ENCODE data around the gene AQP7. TPM values are rescaled to one million over a fixed set of nuclear protein-coding genes. Genes with fewer than 3 reads are reported as not detected.

Gene AQP7
- total and polyA plus RNA-seq, 2 donors (not counting 1 experiment from before 2014, with no cell fraction given), result 0.09 to 0.83 TPM

- Histone ChIP-seq H3K27ac (ENCODE audit: insufficient read depth, low read length) (no peak overlapping the region), H3K4me3 (replicated peaks in 1 of 4; ENCODE audit: control extremely low read depth in 1 of 4, insufficient read depth in 1 of 4, low read depth in 3 of 4, low read length in 4 of 4) (no peak overlapping the region), H2AFZ (ENCODE audit: low read length) (no peak overlapping the region), H3K4me1 (ENCODE audit: control insufficient read depth, extremely low read depth, insufficient read depth, low read length) (no peaks in the 10 kb centered on the region), H3K36me3 (ENCODE audit: control insufficient read depth, insufficient read depth, low read length) (no peaks in the 10 kb centered on the region), H3K79me2 (ENCODE audit: control insufficient read depth, insufficient read depth, low read length) (no peaks in the 10 kb centered on the region), H4K20me1 (ENCODE audit: control insufficient read depth, extremely low read depth, insufficient read depth, low read length) (no peaks in the 10 kb centered on the region), H3K9ac (ENCODE audit: insufficient read depth, low read length) (no peak overlapping the region), H3K27me3 (ENCODE audit: control insufficient read depth, insufficient read depth, low read length) (peaks cover 6% of the 10 kb centered on the region), H3K9me3 (ENCODE audit: control insufficient read depth, insufficient read depth, low read depth, low read length) (no peaks in the 10 kb centered on the region), H3K4me2 (ENCODE audit: extremely low read depth, insufficient read depth, low read length) (no peak overlapping the region)
- DNase-seq (ENCODE audit: low read depth in 2 of 2), result no peak
- no peak for TF ChIP-seq CTCF (conservative IDR thresholded peaks at IDR 0.05 in 1 of 2, IDR thresholded peaks at IDR 0.05 in 1 of 2; ENCODE audit: low read depth in 1 of 2, low read length in 2 of 2)
- TF ChIP-seq EZH2 (IDR thresholded peaks at IDR 0.05; ENCODE audit: low read length, missing control alignments), result no peak
Observed at GRCh38 chr9:33414889-33415500, 12.6 kb upstream of the AQP7 start.

GRCh38 chr9:33414268-33414667 lies 11.9 kb upstream of the AQP7 start:
- Histone ChIP-seq H3K4me2 (ENCODE audit: extremely low read depth, insufficient read depth, low read length) (no peak overlapping the region), H3K4me3 (replicated peaks in 1 of 4; ENCODE audit: control extremely low read depth in 1 of 4, insufficient read depth in 1 of 4, low read depth in 3 of 4, low read length in 4 of 4) (no peak overlapping the region), H3K36me3 (ENCODE audit: control insufficient read depth, insufficient read depth, low read length) (no peaks in the 10 kb centered on the region), H3K4me1 (ENCODE audit: control insufficient read depth, extremely low read depth, insufficient read depth, low read length) (no peaks in the 10 kb centered on the region), H4K20me1 (ENCODE audit: control insufficient read depth, extremely low read depth, insufficient read depth, low read length) (no peaks in the 10 kb centered on the region), H3K9me3 (ENCODE audit: control insufficient read depth, insufficient read depth, low read depth, low read length) (no peaks in the 10 kb centered on the region), H3K27ac (ENCODE audit: insufficient read depth, low read length) (no peak overlapping the region), H2AFZ (ENCODE audit: low read length) (no peak overlapping the region), H3K27me3 (ENCODE audit: control insufficient read depth, insufficient read depth, low read length) (peaks cover 3% of the 10 kb centered on the region), H3K79me2 (ENCODE audit: control insufficient read depth, insufficient read depth, low read length) (no peaks in the 10 kb centered on the region), H3K9ac (ENCODE audit: insufficient read depth, low read length) (no peak overlapping the region)
- no peak for DNase-seq (ENCODE audit: low read depth in 2 of 2)
- no peak for TF ChIP-seq CTCF (conservative IDR thresholded peaks at IDR 0.05 in 1 of 2, IDR thresholded peaks at IDR 0.05 in 1 of 2; ENCODE audit: low read depth in 1 of 2, low read length in 2 of 2)
- no peak for TF ChIP-seq EZH2 (IDR thresholded peaks at IDR 0.05; ENCODE audit: low read length, missing control alignments)

- DNase-seq (ENCODE audit: low read depth in 2 of 2), result no peak
- no peak for TF ChIP-seq EZH2 (IDR thresholded peaks at IDR 0.05; ENCODE audit: low read length, missing control alignments)
- H3K9ac ChIP-seq (ENCODE audit: insufficient read depth, low read length), result no peak overlapping the region
Observed at GRCh38 chr9:33408087-33408486, 5.7 kb upstream of the AQP7 start.

More at GRCh38 chr9:33408087-33408486, 5.7 kb upstream of the AQP7 start:
- Histone ChIP-seq H4K20me1 (ENCODE audit: control insufficient read depth, extremely low read depth, insufficient read depth, low read length) (no peaks in the 10 kb centered on the region), H3K4me3 (replicated peaks in 1 of 4; ENCODE audit: control extremely low read depth in 1 of 4, insufficient read depth in 1 of 4, low read depth in 3 of 4, low read length in 4 of 4) (no peak overlapping the region), H3K9me3 (ENCODE audit: control insufficient read depth, insufficient read depth, low read depth, low read length) (no peaks in the 10 kb centered on the region), H3K36me3 (ENCODE audit: control insufficient read depth, insufficient read depth, low read length) (no peaks in the 10 kb centered on the region), H3K4me2 (ENCODE audit: extremely low read depth, insufficient read depth, low read length) (no peak overlapping the region), H3K27me3 (ENCODE audit: control insufficient read depth, insufficient read depth, low read length) (peaks cover 6% of the 10 kb centered on the region), H3K4me1 (ENCODE audit: control insufficient read depth, extremely low read depth, insufficient read depth, low read length) (no peaks in the 10 kb centered on the region), H3K79me2 (ENCODE audit: control insufficient read depth, insufficient read depth, low read length) (no peaks in the 10 kb centered on the region), H2AFZ (ENCODE audit: low read length) (no peak overlapping the region), H3K27ac (ENCODE audit: insufficient read depth, low read length) (no peak overlapping the region)
